ENCODE data around the gene EXOSC1. TPM values are rescaled to one million over a fixed set of nuclear protein-coding genes. Genes with fewer than 3 reads are reported as not detected.

EXOSC1 gene
- polyA plus RNA-seq, 1 donor from 2014 or later: 33.5 TPM

GRCh38 chr10:97390091-97390490 is 55.7 kb downstream of the EXOSC1 start:
- Histone ChIP-seq H2AFZ (ENCODE audit: low read depth, low read length) (no peak overlapping the region), H3K79me2 (replicated peaks; ENCODE audit: insufficient read depth, low read length) (no peaks in the 10 kb centered on the region), H3K4me3 (ENCODE audit: low read length) (no peak overlapping the region), H4K20me1 (ENCODE audit: insufficient read depth) (no peaks in the 10 kb centered on the region), H3K9me3 (ENCODE audit: low read length) (no peaks in the 10 kb centered on the region), H3K9ac (ENCODE audit: low read length) (no peak overlapping the region), H3K9me2 (ENCODE audit: insufficient read depth, low read length) (no peaks in the 10 kb centered on the region), H3K4me2 (ENCODE audit: low read length) (no peak overlapping the region), H3K36me3 (ENCODE audit: insufficient read depth, low read length) (no peaks in the 10 kb centered on the region), H3K27me3 (ENCODE audit: insufficient read depth, low read depth, low read length) (no peaks in the 10 kb centered on the region), H3F3A (ENCODE audit: insufficient read depth, low read length, poor library complexity, severe bottlenecking) (no peaks in the 10 kb centered on the region), H3K27ac (ENCODE audit: low read length) (no peak overlapping the region)
- TF ChIP-seq POLR2AphosphoS5 (IDR thresholded peaks at IDR 0.05): no peak

- no peaks in the 10 kb centered on the region for H4K20me1 ChIP-seq (ENCODE audit: insufficient read depth)
- no peaks in the 10 kb centered on the region for H3K27me3 ChIP-seq (ENCODE audit: insufficient read depth, low read depth, low read length)
- no peaks in the 10 kb centered on the region for H3K79me2 ChIP-seq (replicated peaks; ENCODE audit: insufficient read depth, low read length)
- TF ChIP-seq TAF1 (IDR thresholded peaks at IDR 0.05; ENCODE audit: low read depth) (no peak), MXI1 (conservative IDR thresholded peaks at IDR 0.05; ENCODE audit: poor library complexity, severe bottlenecking) (no peak), REST (IDR thresholded peaks at IDR 0.05; ENCODE audit: borderline replicate concordance) (no peak), POLR2AphosphoS5 (IDR thresholded peaks at IDR 0.05) (no peak), EP300 (conservative IDR thresholded peaks at IDR 0.05; ENCODE audit: poor library complexity, severe bottlenecking) (no peak), EZH2 (IDR thresholded peaks at IDR 0.05; ENCODE audit: borderline replicate concordance, insufficient read depth, low read length, poor library complexity, severe bottlenecking) (no peak), RAD21 (conservative IDR thresholded peaks at IDR 0.05) (no peak), CTCF (IDR thresholded peaks at IDR 0.05; ENCODE audit: poor library complexity, severe bottlenecking) (no peak), SMC3 (conservative IDR thresholded peaks at IDR 0.05; ENCODE audit: poor library complexity) (no peak)
- H3K4me3 ChIP-seq (ENCODE audit: low read length): no peak overlapping the region
- H3K9ac ChIP-seq (ENCODE audit: low read length): no peak overlapping the region
- no peak overlapping the region for H2AFZ ChIP-seq (ENCODE audit: low read depth, low read length)
- no peak overlapping the region for H3K27ac ChIP-seq (ENCODE audit: low read length)
- H3K4me2 ChIP-seq (ENCODE audit: low read length): no peak overlapping the region
- no peaks in the 10 kb centered on the region for H3K36me3 ChIP-seq (ENCODE audit: insufficient read depth, low read length)
- no peaks in the 10 kb centered on the region for H3K9me3 ChIP-seq (ENCODE audit: low read length)
- H3F3A ChIP-seq (ENCODE audit: insufficient read depth, low read length, poor library complexity, severe bottlenecking): no peaks in the 10 kb centered on the region
- no peaks in the 10 kb centered on the region for H3K9me2 ChIP-seq (ENCODE audit: insufficient read depth, low read length)
These were observed 57.7 kb downstream of the EXOSC1 start for GRCh38 chr10:97388152-97388551.

Small RNA genes within 50 kb of the gene (small RNA-seq; reads per million reads assigned to genes)
- 0 to 1.2 (median 0) reads per million in 3 experiments for gene RF00019

Other genes with a start within 250 kb of the EXOSC1 start
- 5.2 and 8.3 TPM in 2 replicates for gene ARHGAP19, start 153.4 kb downstream of the EXOSC1 start, polyA plus RNA-seq
- gene FRAT1, start 126.7 kb downstream of the EXOSC1 start, polyA plus RNA-seq: 10.8 and 12.1 TPM in 2 replicates
- 13.9 and 18.5 TPM in 2 replicates for gene FRAT2, start 111.3 kb downstream of the EXOSC1 start, polyA plus RNA-seq
- gene RRP12, start 44.7 kb downstream of the EXOSC1 start, polyA plus RNA-seq: 9.7 and 12.1 TPM in 2 replicates
- gene PGAM1, start 19.8 kb downstream of the EXOSC1 start, polyA plus RNA-seq: 195 and 197 TPM in 2 replicates
- gene ZDHHC16, start 169 bp upstream of the EXOSC1 start, polyA plus RNA-seq: 31.0 and 34.3 TPM in 2 replicates
- gene MMS19, start 52.4 kb upstream of the EXOSC1 start, polyA plus RNA-seq: 49.8 and 54.1 TPM in 2 replicates
- 2.8 and 3.3 TPM in 2 replicates for gene UBTD1, start 52.9 kb upstream of the EXOSC1 start, polyA plus RNA-seq
- not detected in 2 replicates for gene ANKRD2, start 126.8 kb upstream of the EXOSC1 start, polyA plus RNA-seq
- not detected in 2 replicates for gene HOGA1, start 138.4 kb upstream of the EXOSC1 start, polyA plus RNA-seq
- not detected in 2 replicates for gene C10orf62, start 143.7 kb upstream of the EXOSC1 start, polyA plus RNA-seq
- gene MORN4, start 187.5 kb upstream of the EXOSC1 start, polyA plus RNA-seq: 64.7 and 81.3 TPM in 2 replicates
- gene PI4K2A, start 194.7 kb upstream of the EXOSC1 start, polyA plus RNA-seq: 14.4 and 17.8 TPM in 2 replicates
- 0.94 and 1.3 TPM in 2 replicates for gene AVPI1, start 241.2 kb upstream of the EXOSC1 start, polyA plus RNA-seq